HG03469 (cell line): Measurements from ENCODE around the gene RBM15.

Source experiments
- ATAC-seq: cut with Tn5 transposase; IDR thresholded peaks from one replicate; pipeline ENCODE4 v1.9.1; 2021; ENCODE audit warnings: mild to moderate bottlenecking, moderate library complexity, moderate number of reproducible peaks; ENCODE audit not compliant: unreplicated experiment

The RBM15 gene, protein sequence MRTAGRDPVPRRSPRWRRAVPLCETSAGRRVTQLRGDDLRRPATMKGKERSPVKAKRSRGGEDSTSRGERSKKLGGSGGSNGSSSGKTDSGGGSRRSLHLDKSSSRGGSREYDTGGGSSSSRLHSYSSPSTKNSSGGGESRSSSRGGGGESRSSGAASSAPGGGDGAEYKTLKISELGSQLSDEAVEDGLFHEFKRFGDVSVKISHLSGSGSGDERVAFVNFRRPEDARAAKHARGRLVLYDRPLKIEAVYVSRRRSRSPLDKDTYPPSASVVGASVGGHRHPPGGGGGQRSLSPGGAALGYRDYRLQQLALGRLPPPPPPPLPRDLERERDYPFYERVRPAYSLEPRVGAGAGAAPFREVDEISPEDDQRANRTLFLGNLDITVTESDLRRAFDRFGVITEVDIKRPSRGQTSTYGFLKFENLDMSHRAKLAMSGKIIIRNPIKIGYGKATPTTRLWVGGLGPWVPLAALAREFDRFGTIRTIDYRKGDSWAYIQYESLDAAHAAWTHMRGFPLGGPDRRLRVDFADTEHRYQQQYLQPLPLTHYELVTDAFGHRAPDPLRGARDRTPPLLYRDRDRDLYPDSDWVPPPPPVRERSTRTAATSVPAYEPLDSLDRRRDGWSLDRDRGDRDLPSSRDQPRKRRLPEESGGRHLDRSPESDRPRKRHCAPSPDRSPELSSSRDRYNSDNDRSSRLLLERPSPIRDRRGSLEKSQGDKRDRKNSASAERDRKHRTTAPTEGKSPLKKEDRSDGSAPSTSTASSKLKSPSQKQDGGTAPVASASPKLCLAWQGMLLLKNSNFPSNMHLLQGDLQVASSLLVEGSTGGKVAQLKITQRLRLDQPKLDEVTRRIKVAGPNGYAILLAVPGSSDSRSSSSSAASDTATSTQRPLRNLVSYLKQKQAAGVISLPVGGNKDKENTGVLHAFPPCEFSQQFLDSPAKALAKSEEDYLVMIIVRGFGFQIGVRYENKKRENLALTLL

GRCh38 chr1:110338886-110339406 lies at the start of gene RBM15:
RBM15 (plus strand) TSS chr1:110339377; CDS start chr1:110339406, 29 bp downstream.
- peak; percentile 65 for ATAC-seq

DNA sequence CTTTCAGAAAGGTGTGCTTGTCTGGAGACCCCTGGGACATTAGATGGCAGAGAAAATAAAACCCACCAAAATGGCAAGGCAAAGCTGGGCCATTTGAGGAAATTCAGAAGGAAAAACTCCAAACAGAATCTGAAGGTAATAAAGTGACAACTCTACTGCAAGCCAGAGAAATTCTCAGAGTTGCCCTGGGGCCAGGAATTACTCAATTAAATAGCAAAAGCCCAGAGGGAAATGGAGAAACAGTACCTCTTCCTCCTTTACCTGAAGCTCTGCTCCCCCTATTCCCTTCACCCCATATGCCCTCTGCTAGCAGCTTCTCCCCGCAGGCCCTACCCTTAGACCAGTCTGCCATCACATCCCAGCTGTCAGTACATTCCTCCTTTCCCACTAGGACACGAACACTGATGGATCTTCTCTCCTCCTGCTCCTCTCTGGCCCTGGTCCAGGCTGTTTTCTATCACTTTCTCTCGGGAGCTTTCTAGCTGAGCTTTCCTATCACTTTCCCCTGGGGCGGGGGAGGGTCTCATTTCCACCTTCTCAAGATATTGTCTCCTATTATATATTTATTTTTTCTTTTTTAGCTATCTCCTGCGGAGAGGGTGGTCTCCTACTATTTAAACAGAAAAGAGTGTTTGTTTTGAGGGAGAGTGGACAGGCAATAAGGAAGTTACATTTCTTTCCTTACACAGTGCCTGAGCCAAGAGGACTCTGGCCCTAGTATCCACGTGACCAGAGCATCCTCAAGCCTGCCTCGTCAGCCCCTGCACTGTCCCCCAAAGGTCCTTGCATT lies 47.7 kb upstream of the RBM15 start:
- no peak for ATAC-seq

DNA sequence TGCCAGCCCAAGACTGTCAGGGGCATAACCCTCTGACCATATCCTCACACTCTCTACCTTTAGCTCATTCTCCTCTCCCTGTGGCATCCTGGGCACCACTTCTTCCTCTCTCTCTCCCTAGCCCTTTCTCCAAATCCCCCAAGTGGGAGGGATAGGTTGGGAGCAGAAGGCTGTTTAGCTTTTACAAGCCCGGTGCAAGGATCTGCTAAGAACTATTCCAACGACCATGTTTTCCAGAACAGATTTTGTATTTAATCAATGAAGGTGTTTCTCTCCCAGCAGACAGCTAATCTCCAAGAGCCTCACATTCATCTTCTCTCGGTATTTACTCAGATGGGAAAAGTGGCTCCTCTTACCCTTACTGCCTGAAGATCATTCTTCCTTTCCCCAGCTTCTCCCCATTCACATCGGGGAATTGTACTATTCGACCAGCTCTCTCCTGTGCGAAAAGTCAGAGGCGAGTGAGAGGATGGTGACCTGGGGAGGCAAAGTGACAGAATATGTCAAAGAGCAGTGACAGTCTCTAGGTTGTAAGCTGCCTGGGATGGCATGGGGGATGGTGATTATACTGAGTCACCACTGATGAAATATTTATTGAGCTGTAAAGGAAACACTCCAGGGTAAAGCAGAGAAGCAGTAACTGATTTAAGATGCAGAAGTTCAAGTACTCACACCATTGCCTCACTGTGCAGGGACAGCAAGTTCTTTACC lies 47.0 kb upstream of the RBM15 start:
- ATAC-seq = no peak

DNA sequence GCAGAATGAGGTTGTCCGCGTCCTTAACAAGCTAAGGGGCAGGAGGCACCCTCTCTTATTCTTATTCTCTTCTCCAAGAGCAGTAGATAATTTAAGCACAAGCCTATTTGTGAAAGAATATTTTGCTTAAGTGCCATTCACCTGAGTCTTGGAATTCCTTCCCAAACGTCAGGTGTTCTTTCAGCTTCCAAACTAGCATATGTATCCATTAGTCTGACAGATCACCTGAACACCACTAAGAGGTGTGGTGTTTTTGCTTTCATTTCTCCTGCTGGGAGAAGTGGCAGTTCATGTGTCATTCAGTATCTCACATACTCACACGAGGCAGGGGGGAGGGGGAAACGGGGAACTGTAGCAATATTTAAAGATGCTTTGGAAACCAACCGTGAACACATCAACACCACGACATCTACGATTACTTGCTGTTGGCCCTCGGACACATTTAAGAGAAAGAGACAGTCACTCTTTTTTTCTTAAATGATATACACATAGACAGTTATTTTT lies 45.5 kb upstream of the RBM15 start:
- no peak for ATAC-seq

DNA sequence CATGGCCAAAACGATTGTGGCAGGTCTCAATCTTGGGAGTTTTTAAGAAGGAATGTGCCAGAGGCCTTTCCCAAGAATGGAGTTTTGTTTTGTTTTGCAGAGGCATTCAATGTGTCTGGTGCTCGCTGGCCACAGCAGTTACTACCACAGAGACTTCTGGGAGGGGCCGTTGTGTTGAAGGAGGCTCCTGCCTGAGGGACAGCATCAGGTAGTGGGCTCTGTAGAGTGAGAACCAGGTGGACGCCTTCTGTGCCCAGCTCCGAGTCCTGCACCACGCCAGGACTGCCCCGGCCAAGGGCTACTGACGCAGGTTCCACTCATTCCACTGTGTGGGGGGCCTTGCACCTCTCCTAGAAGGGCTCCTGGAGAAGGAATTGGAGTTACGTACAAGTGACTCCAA lies 44.9 kb upstream of the RBM15 start:
- ATAC-seq = no peak

DNA sequence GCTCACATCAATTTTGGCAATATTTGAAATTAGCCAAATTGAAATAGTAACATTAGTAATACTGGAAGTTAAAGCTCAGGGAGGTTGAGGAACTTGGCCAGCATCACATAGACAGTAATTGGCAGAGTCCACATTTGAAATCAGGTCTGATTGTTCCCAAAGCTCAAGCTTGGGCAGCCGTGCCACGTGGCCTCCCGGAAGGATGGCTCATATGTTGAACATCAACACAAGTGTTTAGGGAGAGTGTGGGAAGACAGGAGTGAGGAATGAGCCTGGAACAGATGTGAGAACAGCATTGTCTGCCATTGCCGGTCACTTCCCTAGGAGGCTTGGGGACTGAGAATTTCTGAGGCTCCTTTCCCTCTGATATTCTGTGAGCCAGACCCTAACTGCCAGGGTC lies 40.2 kb upstream of the RBM15 start:
- no peak for ATAC-seq

- no peak for ATAC-seq
These were observed 38.6 kb upstream of the RBM15 start for GRCh38 chr1:110300412-110301085.

- no peak for ATAC-seq
These were observed 36.3 kb upstream of the RBM15 start for GRCh38 chr1:110302836-110303235.

- no peak for ATAC-seq
These were observed 33.2 kb upstream of the RBM15 start for GRCh38 chr1:110305900-110306420.

DNA sequence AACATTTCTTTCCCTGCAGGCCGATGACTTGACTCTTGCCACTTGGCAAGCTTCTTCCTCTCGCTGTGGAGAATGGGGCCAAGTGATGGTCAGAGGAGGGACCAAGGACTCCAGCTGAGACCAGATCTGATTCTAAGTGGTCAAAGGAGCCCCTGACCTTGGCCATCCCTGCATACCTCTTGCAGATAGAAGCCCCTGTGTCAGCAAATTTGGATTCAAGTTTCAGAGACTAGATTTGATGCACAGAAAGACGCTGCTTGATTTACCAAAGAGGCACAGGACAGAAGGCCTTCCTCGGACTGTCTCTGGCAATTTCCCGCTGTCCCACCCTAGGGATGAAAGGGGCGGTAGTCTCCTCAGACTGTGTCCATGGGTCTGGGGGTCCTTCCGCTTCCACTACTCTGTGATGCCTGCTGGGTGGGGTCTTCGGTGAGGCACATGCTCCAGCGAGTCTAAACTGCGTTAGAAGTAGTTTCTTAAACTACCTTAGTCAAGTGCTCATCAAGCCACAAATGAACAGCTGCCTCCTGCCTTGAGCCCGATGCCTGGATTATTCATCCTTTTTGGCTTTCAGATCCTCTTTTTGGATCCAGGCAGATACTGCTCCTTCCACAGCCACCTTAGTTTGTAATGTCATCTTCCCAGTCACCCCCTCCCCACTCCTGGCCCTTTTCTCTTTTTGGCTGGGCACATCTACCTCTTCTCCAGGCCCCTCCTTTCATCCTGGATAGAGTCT lies 31.8 kb upstream of the RBM15 start:
- ATAC-seq = no peak

DNA sequence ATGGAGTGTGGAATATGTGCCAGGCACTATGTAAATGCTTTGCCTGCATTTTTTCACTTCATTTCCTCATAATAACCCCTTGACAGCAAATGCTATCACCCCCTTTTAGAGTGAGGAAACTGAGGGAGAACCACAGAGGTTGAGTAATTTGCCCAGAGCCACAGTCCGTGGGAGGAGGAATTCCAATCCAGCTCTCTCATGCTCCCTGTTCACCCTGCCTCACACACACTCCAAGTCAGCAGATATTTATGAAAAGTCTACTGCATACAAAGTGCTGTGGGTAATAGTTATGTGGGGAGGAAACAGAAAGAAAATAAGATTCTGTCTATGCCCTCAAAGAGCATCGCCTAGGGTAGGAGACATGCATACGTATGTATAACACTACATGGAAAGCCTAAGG lies 30.9 kb upstream of the RBM15 start:
- no peak for ATAC-seq

- no peak for ATAC-seq
These were observed 30.0 kb upstream of the RBM15 start for GRCh38 chr1:110309139-110309538.

- no peak for ATAC-seq
These were observed 29.4 kb upstream of the RBM15 start for GRCh38 chr1:110309767-110310166.

DNA sequence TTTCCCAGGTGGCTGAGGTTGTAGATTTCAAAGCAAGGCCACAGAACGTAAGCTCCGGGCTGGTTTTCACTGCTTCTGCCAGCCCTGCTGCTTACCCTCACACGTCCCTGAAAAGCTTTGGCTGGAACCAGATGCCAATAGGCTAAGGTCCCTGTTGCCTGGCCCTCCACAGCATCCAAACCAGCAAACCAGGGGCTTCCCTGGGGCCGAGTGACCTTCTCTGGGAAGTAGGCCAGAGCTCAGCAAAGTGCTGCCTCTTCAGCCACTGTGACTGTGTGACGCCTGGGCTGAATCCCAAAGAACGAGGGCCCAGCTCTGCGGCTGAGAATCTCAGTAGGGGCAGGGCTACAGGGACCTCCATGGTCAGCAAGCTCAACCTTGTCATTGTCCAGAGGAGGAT lies 28.9 kb upstream of the RBM15 start:
- no peak for ATAC-seq

DNA sequence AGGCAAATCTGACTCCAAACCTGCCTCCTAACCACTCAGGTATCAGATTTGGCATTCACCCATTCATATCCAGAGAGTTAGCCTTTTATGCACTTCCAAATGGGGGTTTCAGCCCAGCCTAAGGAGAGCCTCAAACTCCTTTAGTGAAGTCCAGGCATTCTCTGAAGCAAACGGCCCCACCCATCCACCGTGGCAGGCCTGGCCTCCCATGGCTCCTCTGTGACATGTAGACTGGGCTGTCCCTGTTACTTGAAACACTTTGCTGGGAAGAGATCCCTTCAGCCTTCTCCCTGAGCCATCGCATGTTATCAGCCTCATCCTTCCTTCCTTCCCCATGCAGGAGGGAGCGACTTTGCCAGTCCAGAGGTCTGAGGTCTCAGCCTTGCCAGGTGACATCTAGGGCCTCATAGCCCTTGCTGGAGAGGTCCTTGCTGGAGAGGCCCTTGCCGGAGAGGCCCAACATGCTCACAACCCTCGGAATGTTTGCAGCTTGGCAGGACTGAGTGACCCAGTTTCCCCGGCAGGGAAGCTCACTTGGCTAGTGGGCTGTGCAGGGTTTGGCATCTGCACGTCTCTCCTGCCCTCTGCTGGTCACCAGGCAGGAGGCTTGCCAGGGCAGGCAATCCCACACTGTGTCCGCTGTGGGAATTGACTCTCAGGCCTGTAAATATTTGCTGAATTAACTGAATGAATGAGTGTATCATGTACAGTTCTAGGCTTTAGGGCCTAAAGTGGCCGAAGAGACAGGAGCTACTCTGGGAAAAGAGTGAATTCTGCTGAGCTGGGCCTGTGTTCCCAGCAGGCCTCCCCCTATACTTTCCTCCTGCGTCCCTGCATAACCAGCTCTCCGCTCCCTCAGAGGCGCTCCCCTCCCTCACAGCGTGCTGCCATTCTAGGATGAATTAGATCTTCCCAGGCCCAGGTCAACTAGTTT lies 26.7 kb upstream of the RBM15 start:
- ATAC-seq = no peak

GRCh38 chr1:110316735-110317134 lies 22.4 kb upstream of the RBM15 start:
- no peak for ATAC-seq

GRCh38 chr1:110318046-110318445 lies 21.1 kb upstream of the RBM15 start:
- ATAC-seq = no peak
